Measurements from ENCODE around the gene ERC2.

The ERC2 gene

GRCh38 chr3:55870594-55870993 lies 597.7 kb downstream of the ERC2 start:
- no peak for TF ChIP-seq CTCF (IDR thresholded peaks at IDR 0.05; ENCODE audit: low read depth, low read length, missing control alignments)
- DNase-seq (ENCODE audit: extremely low read depth, low read depth) = no peak

GRCh38 chr3:55868347-55868746 lies 599.9 kb downstream of the ERC2 start:
- DNase-seq (ENCODE audit: extremely low read depth, low read depth) = no peak
- no peak for TF ChIP-seq CTCF (IDR thresholded peaks at IDR 0.05; ENCODE audit: low read depth, low read length, missing control alignments)
- no peak overlapping the region for H3K4me3 ChIP-seq (replicated peaks; ENCODE audit: low read depth, low read length)

More at GRCh38 chr3:55870594-55870993, 597.7 kb downstream of the ERC2 start:
- H3K4me3 ChIP-seq (replicated peaks; ENCODE audit: low read depth, low read length) = no peak overlapping the region

- TF ChIP-seq CTCF (IDR thresholded peaks at IDR 0.05; ENCODE audit: low read depth, low read length, missing control alignments) = no peak
- no peak overlapping the region for H3K4me3 ChIP-seq (replicated peaks; ENCODE audit: low read depth, low read length)
- no peak for DNase-seq (ENCODE audit: extremely low read depth, low read depth)
These were observed 605.2 kb downstream of the ERC2 start for GRCh38 chr3:55863028-55863427.

GRCh38 chr3:55860049-55860721 lies 608.1 kb downstream of the ERC2 start:
- DNase-seq (ENCODE audit: extremely low read depth, low read depth) = peak; percentile 24
- H3K4me3 ChIP-seq (replicated peaks; ENCODE audit: low read depth, low read length) = no peak overlapping the region
- TF ChIP-seq CTCF (IDR thresholded peaks at IDR 0.05; ENCODE audit: low read depth, low read length, missing control alignments) = no peak

GRCh38 chr3:55859305-55859704 lies 609.0 kb downstream of the ERC2 start:
- no peak overlapping the region for H3K4me3 ChIP-seq (replicated peaks; ENCODE audit: low read depth, low read length)
- no peak for DNase-seq (ENCODE audit: extremely low read depth, low read depth)
- no peak for TF ChIP-seq CTCF (IDR thresholded peaks at IDR 0.05; ENCODE audit: low read depth, low read length, missing control alignments)

GRCh38 chr3:55858727-55859126 lies 609.5 kb downstream of the ERC2 start:
- no peak for DNase-seq (ENCODE audit: extremely low read depth, low read depth)
- no peak overlapping the region for H3K4me3 ChIP-seq (replicated peaks; ENCODE audit: low read depth, low read length)
- no peak for TF ChIP-seq CTCF (IDR thresholded peaks at IDR 0.05; ENCODE audit: low read depth, low read length, missing control alignments)

- H3K4me3 ChIP-seq (replicated peaks; ENCODE audit: low read depth, low read length) = no peak overlapping the region
- no peak for TF ChIP-seq CTCF (IDR thresholded peaks at IDR 0.05; ENCODE audit: low read depth, low read length, missing control alignments)
- no peak for DNase-seq (ENCODE audit: extremely low read depth, low read depth)
These were observed 610.0 kb downstream of the ERC2 start for GRCh38 chr3:55858302-55858701.
